ENCODE measurements around the gene CFAP251.

Gene CFAP251

DNA sequence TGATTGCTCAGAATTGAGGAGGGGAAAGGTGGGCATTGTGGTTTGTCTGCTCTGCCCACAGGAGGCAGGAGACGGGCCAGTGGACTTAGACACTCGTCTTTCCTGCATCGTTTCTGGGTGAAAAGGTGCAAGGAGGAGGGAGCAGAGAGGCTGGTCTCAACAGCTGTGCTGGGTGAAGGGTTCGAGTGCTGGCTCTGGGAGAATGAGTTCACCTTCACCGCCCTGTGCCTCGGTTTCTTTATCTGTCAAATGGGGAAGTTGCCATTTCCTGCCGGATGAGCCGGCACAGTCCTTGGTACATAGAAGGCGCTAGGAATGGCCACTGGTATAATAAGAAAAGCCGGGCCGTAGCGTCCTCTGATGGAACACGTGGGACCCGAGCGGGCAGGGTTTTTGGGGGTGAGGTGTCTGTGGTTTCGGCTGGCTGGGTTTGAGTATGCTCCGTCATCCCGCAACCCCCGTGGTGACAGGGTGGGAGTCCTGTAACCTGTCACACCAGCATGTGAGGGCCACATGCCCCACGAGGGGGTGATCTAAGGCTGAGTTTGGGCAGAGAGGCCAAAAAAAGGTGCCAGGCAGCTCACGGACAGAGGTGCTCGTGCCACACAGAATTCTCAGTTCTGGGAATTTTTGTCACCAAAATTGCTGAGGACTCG is 110.6 kb downstream of the CFAP251 start:
- H3K4me3 ChIP-seq (ENCODE audit: low read depth, low read length): no peak overlapping the region
- no peak for DNase-seq (ENCODE audit: low read depth, low spot score)
- TF ChIP-seq, protein P1, sequence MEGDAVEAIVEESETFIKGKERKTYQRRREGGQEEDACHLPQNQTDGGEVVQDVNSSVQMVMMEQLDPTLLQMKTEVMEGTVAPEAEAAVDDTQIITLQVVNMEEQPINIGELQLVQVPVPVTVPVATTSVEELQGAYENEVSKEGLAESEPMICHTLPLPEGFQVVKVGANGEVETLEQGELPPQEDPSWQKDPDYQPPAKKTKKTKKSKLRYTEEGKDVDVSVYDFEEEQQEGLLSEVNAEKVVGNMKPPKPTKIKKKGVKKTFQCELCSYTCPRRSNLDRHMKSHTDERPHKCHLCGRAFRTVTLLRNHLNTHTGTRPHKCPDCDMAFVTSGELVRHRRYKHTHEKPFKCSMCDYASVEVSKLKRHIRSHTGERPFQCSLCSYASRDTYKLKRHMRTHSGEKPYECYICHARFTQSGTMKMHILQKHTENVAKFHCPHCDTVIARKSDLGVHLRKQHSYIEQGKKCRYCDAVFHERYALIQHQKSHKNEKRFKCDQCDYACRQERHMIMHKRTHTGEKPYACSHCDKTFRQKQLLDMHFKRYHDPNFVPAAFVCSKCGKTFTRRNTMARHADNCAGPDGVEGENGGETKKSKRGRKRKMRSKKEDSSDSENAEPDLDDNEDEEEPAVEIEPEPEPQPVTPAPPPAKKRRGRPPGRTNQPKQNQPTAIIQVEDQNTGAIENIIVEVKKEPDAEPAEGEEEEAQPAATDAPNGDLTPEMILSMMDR (IDR thresholded peaks at IDR 0.05; ENCODE audit: insufficient read depth, low read length, missing control alignments): no peak
- POLR2A ChIA-PET: no interaction called here
- CTCF ChIA-PET: interaction anchor here (0.9 to 4.2 kb wide), 3 partner anchors 14 to 235 kb away, joined by 3 to 23 read pairs (median 4); partner anchors contain the start of gene RHOF

DNA sequence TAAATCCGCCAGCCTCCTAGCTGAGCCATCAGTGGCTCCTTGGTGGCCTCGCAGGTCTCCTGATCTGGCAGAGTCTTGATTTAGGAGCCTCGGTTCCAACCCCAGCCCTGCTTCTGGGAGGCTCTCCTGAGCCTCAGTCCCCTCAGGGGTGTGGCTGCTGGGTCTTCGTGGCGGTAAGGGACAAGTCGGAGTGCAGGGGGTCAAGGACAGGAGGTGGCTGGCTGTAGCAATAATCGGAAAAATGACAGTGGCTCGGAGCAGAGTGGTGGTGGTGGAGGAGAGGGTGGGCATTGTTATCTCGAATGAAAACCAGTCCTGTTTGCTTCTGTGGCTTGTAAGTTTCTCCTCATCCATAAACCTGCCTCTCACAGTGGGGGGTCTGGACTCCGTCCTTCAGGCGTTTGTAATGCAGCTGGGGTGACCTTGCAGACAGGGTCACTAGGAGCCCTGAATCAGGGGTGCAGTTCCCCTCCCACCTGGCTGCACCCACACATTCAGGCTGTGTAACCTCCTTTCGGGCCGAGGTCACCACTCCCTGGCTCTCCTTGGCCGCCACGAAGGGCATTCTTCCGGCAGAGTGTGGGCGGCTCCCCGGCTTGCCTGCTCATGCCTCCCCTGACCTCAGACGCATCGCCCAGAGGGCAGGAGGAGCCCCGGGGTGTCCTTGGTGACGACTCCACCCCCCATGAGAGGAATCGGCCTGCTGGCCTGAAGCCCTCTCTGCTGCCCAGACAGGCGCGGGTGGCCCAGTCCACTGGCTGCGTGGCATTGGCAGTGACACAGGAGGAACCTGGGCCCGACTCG is 111.4 kb downstream of the CFAP251 start:
- POLR2A ChIA-PET: no interaction called here
- CTCF ChIA-PET: interaction anchor here (0.6 to 4.2 kb wide), 3 partner anchors 13 to 93 kb away, joined by 3 to 23 read pairs (median 10); no protein-coding TSS in a partner anchor
- TF ChIP-seq, protein P1 (IDR thresholded peaks at IDR 0.05; ENCODE audit: insufficient read depth, low read length, missing control alignments): no peak

GRCh38 chr12:122030424-122031035 is 112.1 kb downstream of the CFAP251 start:
- no peak overlapping the region for H3K4me3 ChIP-seq (ENCODE audit: low read depth, low read length)
- ChIA-PET CTCF (interaction anchor here (0.6 to 4.2 kb wide), 6 partner anchors 12 to 113 kb away, joined by 3 to 23 read pairs (median 6); no protein-coding TSS in a partner anchor), POLR2A (no interaction called here)
- TF ChIP-seq, protein P1 (IDR thresholded peaks at IDR 0.05; ENCODE audit: insufficient read depth, low read length, missing control alignments): no peak
- DNase-seq (ENCODE audit: low read depth, low spot score): no peak

More for the DNA sequence above, 111.4 kb downstream of the CFAP251 start:
- no peak for DNase-seq (ENCODE audit: low read depth, low spot score)
- no peak overlapping the region for H3K4me3 ChIP-seq (ENCODE audit: low read depth, low read length)

DNA sequence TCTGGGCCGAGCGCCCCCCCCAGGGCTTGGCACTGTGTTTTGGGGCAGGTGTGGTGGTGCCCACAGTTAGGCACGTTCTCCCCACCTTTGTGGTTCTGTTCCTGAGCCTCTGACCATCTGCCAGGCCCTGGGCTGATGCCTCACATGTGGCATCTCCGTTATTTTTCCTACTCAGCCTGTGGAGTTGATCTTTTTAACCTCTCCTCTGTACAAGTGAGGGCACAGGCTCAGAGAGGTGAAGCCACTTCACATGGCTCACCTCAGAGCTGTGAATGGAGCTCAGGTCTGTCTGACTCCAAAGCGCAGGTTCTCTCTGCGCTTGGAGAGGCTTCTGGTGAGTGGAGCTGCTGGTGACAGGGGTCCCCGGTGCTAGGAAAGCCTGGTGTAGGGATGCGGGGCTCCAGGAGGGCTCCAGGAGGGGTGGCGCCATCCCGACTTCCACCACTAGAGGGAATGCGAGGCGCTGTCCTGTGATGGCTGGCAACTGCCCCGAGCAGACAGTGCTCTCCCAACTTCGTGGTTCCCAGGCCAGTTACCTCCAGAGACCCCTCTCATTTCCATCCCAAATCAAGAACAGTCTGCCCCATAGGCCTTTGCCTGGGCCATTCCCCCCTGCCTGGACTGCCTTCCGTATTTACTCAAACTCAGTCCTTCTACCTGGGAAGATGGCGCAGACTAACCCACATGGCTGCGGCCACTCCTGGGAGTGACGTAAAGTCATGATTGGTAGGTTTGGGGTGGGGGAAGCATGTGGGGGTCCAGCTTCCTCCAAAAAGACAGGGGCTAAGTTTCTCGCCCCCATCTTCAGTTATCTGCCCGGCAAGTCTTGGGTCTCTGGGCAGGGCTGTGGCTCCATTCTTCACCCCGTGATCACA is 113.2 kb downstream of the CFAP251 start:
- DNase-seq (ENCODE audit: low read depth, low spot score): no peak
- ChIA-PET CTCF (interaction anchor here (0.8 to 4.2 kb wide), 12 partner anchors 8 to 160 kb away, joined by 3 to 23 read pairs (median 4); no protein-coding TSS in a partner anchor), POLR2A (no interaction called here)
- TF ChIP-seq, protein P1 (IDR thresholded peaks at IDR 0.05; ENCODE audit: insufficient read depth, low read length, missing control alignments): peak; percentile 84
- no peak overlapping the region for H3K4me3 ChIP-seq (ENCODE audit: low read depth, low read length)

- POLR2A ChIA-PET: interaction anchor here (0.6 kb wide), 1 partner anchor 110 kb away, joined by 3 read pairs; no protein-coding TSS in a partner anchor
- TF ChIP-seq, protein P1 (IDR thresholded peaks at IDR 0.05; ENCODE audit: insufficient read depth, low read length, missing control alignments): no peak
- DNase-seq (ENCODE audit: low read depth, low spot score): no peak
- CTCF ChIA-PET: interaction anchor here (1.1 to 4.2 kb wide), 8 partner anchors 9 to 159 kb away, joined by 3 to 23 read pairs (median 6); no protein-coding TSS in a partner anchor
- no peak overlapping the region for H3K4me3 ChIP-seq (ENCODE audit: low read depth, low read length)
These were observed 114.2 kb downstream of the CFAP251 start for GRCh38 chr12:122032580-122032979.
